Liver (tissue), 9 donors: Measurements from ENCODE around the gene ETNPPL. TPM values are rescaled to one million over a fixed set of nuclear protein-coding genes. Genes with fewer than 3 reads are reported as not detected.

Source experiments
- DNase-seq: peaks from one replicate; pipeline ENCODE4 v3.0.0-alpha.2; 2017; ENCODE audit warnings: low spot score
- H3K27ac ChIP-seq, 2 donors: one replicate each; pipeline ENCODE4 v1.7.0; 2013; ENCODE audit warnings: inconsistent platforms in 2 of 2, low read length in 2 of 2, control low read depth in 1 of 2, low read depth in 1 of 2, mild to moderate bottlenecking in 1 of 2
- H3K27me3 ChIP-seq, 4 donors: one replicate each; pipeline versions ENCODE4 v1.6.1 to v1.7.0; 2013; ENCODE audit warnings: low read length in 3 of 4, inconsistent platforms in 1 of 4, mild to moderate bottlenecking in 1 of 4, moderate library complexity in 1 of 4; ENCODE audit not compliant: control insufficient read depth in 4 of 4, insufficient read depth in 4 of 4
- H3K36me3 ChIP-seq, 4 donors: one replicate each; pipeline versions ENCODE4 v1.6.1 to v1.7.0; 2013; ENCODE audit warnings: low read length in 3 of 4, mild to moderate bottlenecking in 3 of 4, low read depth in 1 of 4, moderate library complexity in 1 of 4; ENCODE audit not compliant: control insufficient read depth in 4 of 4, insufficient read depth in 3 of 4
- H3K4me1 ChIP-seq, 4 donors: one replicate each; pipeline versions ENCODE4 v1.6.1 to v1.7.0; 2013; ENCODE audit warnings: low read length in 3 of 4, mild to moderate bottlenecking in 3 of 4, moderate library complexity in 1 of 4; ENCODE audit not compliant: control insufficient read depth in 4 of 4, insufficient read depth in 4 of 4
- H3K4me3 ChIP-seq, 3 donors: one replicate each; pipeline versions ENCODE4 v1.6.1 to v1.7.0; 2013; ENCODE audit warnings: low read length in 3 of 3, control low read depth in 1 of 3, low read depth in 1 of 3, mild to moderate bottlenecking in 1 of 3
- H3K9ac ChIP-seq, 2 donors: one replicate each; pipeline ENCODE4 v1.7.0; 2013; ENCODE audit warnings: low read length in 2 of 2, mild to moderate bottlenecking in 2 of 2, moderate library complexity in 2 of 2, control low read depth in 1 of 2, low read depth in 1 of 2
- H3K9me3 ChIP-seq, 4 donors: one replicate each; pipeline versions ENCODE4 v1.6.1 to v1.7.0; 2013; ENCODE audit warnings: low read length in 3 of 4; ENCODE audit not compliant: control insufficient read depth in 4 of 4
- EGR1 ChIP-seq, 2 donors: IDR thresholded peaks; 2 replicates each; pipeline ENCODE4 v1.6.1; 2016 to 2018; ENCODE audit warnings: antibody characterized with exemption in 2 of 2, low read depth in 2 of 2
- FOXA1 ChIP-seq: IDR thresholded peaks from 2 replicates; pipeline ENCODE4 v1.6.1; 2016; ENCODE audit warnings: antibody characterized with exemption
- FOXA2 ChIP-seq: IDR thresholded peaks from 2 replicates; pipeline ENCODE4 v1.6.1; 2016; ENCODE audit warnings: antibody characterized with exemption
- GABPA ChIP-seq, 2 donors: IDR thresholded peaks in 1 of 2; conservative IDR thresholded peaks in 1 of 2; 2 replicates each; pipeline ENCODE4 v1.6.1; 2016; ENCODE audit warnings: antibody characterized with exemption in 2 of 2, mild to moderate bottlenecking in 1 of 2, moderate library complexity in 1 of 2
- HNF4A ChIP-seq, 2 donors: conservative IDR thresholded peaks; 2 replicates each; pipeline ENCODE4 v1.6.1; 2016; ENCODE audit warnings: antibody characterized with exemption in 2 of 2, mild to moderate bottlenecking in 2 of 2
- HNF4G ChIP-seq: IDR thresholded peaks from 2 replicates; pipeline ENCODE4 v1.6.1; 2016; ENCODE audit warnings: antibody characterized with exemption
- JUND ChIP-seq, 2 donors: IDR thresholded peaks; 2 replicates each; pipeline ENCODE4 v1.6.1; 2016; ENCODE audit warnings: antibody characterized with exemption in 2 of 2
- NR2F2 ChIP-seq: IDR thresholded peaks from 2 replicates; pipeline ENCODE4 v1.6.1; 2016; ENCODE audit warnings: antibody characterized with exemption
- RAD21 ChIP-seq, 2 donors: IDR thresholded peaks; 2 replicates each; pipeline ENCODE4 v1.6.1; 2016; ENCODE audit warnings: antibody characterized with exemption in 2 of 2, mild to moderate bottlenecking in 2 of 2
- RXRA ChIP-seq, 2 donors: IDR thresholded peaks; 2 replicates each; pipeline ENCODE4 v1.6.1; 2017 to 2018; ENCODE audit warnings: antibody characterized with exemption in 2 of 2, mild to moderate bottlenecking in 1 of 2
- SP1 ChIP-seq: IDR thresholded peaks from 2 replicates; pipeline ENCODE4 v1.6.1; 2018; ENCODE audit warnings: antibody characterized with exemption, mild to moderate bottlenecking
- TAF1 ChIP-seq: conservative IDR thresholded peaks from 2 replicates; pipeline ENCODE4 v1.6.1; 2016; ENCODE audit warnings: antibody characterized with exemption, mild to moderate bottlenecking
- YY1 ChIP-seq: IDR thresholded peaks from 2 replicates; pipeline ENCODE4 v1.6.1; 2016; ENCODE audit warnings: antibody characterized with exemption, mild to moderate bottlenecking
- polyA plus RNA-seq, 2 donors: library from polyadenylated mRNA; stranded (reverse) in 1 of 2; unstranded in 1 of 2; fragments of 200-250 nt in 1 of 2; fragments of >200 nt in 1 of 2; fragmentation: Nextera tagmentation in 1 of 2; extraction: Ambion mirVana in 1 of 2; gene quantifications; one replicate each; pipeline versions ENCODE4 v1.2.1 to v1.2.3, GENCODE V29; 2013 to 2015
- total RNA-seq, 2 donors: library from RNA; depleted of rRNA; stranded (reverse); fragments of >200 nt; gene quantifications; one replicate each; pipeline ENCODE4 v1.2.3, GENCODE V29; 2014
- TF ChIP-seq, protein P1 (sequence below): IDR thresholded peaks from 2 replicates; pipeline ENCODE4 v1.6.1; 2016; ENCODE audit warnings: antibody characterized with exemption
- TF ChIP-seq, protein P2 (sequence below): IDR thresholded peaks from 2 replicates; pipeline ENCODE4 v1.6.1; 2016; ENCODE audit warnings: antibody characterized with exemption, mild to moderate bottlenecking
- TF ChIP-seq, protein P3 (sequence below): IDR thresholded peaks from 2 replicates; pipeline ENCODE4 v1.6.1; 2016; ENCODE audit warnings: antibody characterized with exemption
- TF ChIP-seq, protein P4 (sequence below): fragments of 150-350 bp; IDR thresholded peaks from 2 replicates; pipeline ENCODE4 v1.5.1; 2017; ENCODE audit warnings: improper control_type of control experiment, low read depth, low read length; ENCODE audit not compliant: missing input control
- TF ChIP-seq, protein P5 (sequence below): IDR thresholded peaks from 2 replicates; pipeline ENCODE4 v1.6.1; 2016; ENCODE audit warnings: antibody characterized with exemption
- donor health status: healthy.
- donor health status: healthy.
- donor health status: healthy.
- donor health status: healthy.
- donor health status: healthy.

Gene ETNPPL
- total and polyA plus RNA-seq, 4 donors = 2.5 to 43.3 (median 25.3) TPM

DNA sequence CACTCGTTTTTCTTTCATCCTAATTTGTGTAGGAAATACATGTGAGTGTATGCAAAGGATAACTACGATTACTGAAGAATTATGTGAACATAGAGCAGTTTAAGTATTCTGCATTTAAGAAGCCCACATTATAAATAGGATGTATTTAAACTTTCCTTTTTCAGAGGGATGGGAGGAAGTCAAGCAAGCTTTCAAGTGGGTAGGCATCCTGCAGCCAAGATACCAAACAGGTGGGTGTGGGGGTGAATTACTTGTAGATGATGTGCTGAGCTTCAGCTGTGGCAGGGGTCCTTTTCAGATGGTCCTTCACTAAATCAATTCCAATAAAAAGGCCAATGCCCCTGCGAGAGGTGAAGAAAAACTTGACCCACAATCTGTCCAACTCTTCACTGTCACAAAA lies 16.3 kb downstream of the ETNPPL start (continued):
- TF ChIP-seq, protein P1, sequence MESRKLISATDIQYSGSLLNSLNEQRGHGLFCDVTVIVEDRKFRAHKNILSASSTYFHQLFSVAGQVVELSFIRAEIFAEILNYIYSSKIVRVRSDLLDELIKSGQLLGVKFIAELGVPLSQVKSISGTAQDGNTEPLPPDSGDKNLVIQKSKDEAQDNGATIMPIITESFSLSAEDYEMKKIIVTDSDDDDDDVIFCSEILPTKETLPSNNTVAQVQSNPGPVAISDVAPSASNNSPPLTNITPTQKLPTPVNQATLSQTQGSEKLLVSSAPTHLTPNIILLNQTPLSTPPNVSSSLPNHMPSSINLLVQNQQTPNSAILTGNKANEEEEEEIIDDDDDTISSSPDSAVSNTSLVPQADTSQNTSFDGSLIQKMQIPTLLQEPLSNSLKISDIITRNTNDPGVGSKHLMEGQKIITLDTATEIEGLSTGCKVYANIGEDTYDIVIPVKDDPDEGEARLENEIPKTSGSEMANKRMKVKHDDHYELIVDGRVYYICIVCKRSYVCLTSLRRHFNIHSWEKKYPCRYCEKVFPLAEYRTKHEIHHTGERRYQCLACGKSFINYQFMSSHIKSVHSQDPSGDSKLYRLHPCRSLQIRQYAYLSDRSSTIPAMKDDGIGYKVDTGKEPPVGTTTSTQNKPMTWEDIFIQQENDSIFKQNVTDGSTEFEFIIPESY = no peak
- TF ChIP-seq RAD21 (IDR thresholded peaks at IDR 0.05) = no peak

DNA sequence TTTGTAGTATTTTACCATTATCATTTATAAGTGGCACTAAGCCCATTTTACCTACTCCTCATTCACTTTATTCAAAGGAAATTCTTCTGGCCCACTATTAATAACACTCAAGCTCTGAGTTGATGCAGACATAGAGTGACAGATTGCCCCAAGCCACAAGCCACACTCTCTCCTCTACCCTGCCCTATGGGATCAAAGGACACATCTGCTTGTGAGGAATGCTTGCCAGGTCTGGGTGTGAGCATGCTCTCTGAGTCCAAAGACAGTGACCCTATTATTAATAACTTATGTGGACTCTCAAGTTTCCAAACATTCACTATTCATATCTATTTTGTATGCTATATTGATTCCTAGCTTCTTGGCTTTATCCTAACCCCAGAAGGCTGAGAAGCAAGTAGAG lies 18.5 kb downstream of the ETNPPL start:
- no peak overlapping the region for H3K27ac ChIP-seq
- no peaks in the 10 kb centered on the region for H3K9me3 ChIP-seq
- H3K27me3 ChIP-seq = no peaks in the 10 kb centered on the region
- H3K9ac ChIP-seq = no peak overlapping the region
- TF ChIP-seq, protein P2, sequence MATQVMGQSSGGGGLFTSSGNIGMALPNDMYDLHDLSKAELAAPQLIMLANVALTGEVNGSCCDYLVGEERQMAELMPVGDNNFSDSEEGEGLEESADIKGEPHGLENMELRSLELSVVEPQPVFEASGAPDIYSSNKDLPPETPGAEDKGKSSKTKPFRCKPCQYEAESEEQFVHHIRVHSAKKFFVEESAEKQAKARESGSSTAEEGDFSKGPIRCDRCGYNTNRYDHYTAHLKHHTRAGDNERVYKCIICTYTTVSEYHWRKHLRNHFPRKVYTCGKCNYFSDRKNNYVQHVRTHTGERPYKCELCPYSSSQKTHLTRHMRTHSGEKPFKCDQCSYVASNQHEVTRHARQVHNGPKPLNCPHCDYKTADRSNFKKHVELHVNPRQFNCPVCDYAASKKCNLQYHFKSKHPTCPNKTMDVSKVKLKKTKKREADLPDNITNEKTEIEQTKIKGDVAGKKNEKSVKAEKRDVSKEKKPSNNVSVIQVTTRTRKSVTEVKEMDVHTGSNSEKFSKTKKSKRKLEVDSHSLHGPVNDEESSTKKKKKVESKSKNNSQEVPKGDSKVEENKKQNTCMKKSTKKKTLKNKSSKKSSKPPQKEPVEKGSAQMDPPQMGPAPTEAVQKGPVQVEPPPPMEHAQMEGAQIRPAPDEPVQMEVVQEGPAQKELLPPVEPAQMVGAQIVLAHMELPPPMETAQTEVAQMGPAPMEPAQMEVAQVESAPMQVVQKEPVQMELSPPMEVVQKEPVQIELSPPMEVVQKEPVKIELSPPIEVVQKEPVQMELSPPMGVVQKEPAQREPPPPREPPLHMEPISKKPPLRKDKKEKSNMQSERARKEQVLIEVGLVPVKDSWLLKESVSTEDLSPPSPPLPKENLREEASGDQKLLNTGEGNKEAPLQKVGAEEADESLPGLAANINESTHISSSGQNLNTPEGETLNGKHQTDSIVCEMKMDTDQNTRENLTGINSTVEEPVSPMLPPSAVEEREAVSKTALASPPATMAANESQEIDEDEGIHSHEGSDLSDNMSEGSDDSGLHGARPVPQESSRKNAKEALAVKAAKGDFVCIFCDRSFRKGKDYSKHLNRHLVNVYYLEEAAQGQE = peak; percentile 16
- TF ChIP-seq GABPA (IDR thresholded peaks at IDR 0.05 in 1 of 2, conservative IDR thresholded peaks at IDR 0.05 in 1 of 2) (no peak), JUND (IDR thresholded peaks at IDR 0.05) (peak; percentile 15 to 58), NR2F2 (no peak), HNF4G (peak; percentile 89), EGR1 (IDR thresholded peaks at IDR 0.05; ENCODE audit: low read depth in 2 of 2) (no peak), FOXA1 (no peak), RXRA (IDR thresholded peaks at IDR 0.05) (peak; percentile 60 to 68), RAD21 (IDR thresholded peaks at IDR 0.05) (peak; percentile 26 to 53), SP1 (peak; percentile 66), TAF1 (no peak), YY1 (no peak), HNF4A (conservative IDR thresholded peaks at IDR 0.05) (peak; percentile 98), FOXA2 (no peak)
- TF ChIP-seq, protein P3, sequence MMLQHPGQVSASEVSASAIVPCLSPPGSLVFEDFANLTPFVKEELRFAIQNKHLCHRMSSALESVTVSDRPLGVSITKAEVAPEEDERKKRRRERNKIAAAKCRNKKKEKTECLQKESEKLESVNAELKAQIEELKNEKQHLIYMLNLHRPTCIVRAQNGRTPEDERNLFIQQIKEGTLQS = no peak
- TF ChIP-seq, protein P4, sequence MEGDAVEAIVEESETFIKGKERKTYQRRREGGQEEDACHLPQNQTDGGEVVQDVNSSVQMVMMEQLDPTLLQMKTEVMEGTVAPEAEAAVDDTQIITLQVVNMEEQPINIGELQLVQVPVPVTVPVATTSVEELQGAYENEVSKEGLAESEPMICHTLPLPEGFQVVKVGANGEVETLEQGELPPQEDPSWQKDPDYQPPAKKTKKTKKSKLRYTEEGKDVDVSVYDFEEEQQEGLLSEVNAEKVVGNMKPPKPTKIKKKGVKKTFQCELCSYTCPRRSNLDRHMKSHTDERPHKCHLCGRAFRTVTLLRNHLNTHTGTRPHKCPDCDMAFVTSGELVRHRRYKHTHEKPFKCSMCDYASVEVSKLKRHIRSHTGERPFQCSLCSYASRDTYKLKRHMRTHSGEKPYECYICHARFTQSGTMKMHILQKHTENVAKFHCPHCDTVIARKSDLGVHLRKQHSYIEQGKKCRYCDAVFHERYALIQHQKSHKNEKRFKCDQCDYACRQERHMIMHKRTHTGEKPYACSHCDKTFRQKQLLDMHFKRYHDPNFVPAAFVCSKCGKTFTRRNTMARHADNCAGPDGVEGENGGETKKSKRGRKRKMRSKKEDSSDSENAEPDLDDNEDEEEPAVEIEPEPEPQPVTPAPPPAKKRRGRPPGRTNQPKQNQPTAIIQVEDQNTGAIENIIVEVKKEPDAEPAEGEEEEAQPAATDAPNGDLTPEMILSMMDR = no peak
- TF ChIP-seq, protein P1 = no peak
- TF ChIP-seq, protein P5, sequence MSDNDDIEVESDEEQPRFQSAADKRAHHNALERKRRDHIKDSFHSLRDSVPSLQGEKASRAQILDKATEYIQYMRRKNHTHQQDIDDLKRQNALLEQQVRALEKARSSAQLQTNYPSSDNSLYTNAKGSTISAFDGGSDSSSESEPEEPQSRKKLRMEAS = no peak
- H3K36me3 ChIP-seq = peaks cover 5 to 37% (median 21%) of the 10 kb centered on the region in 4 donors
- peaks cover 3 to 14% (median 9%) of the 10 kb centered on the region in 4 donors for H3K4me1 ChIP-seq
- no peak for DNase-seq
- H3K4me3 ChIP-seq = no peak overlapping the region
